Gastrocnemius medialis (tissue), 4 donors: ENCODE data around the gene TMEM123.

Source experiments
- CTCF ChIP-seq, 5 experiments: fragments of 450-650 bp in 3 of 5; fragments of 200-600 bp in 2 of 5; sonication (generic) in 2 of 5; IDR thresholded peaks in 4 of 5; conservative IDR thresholded peaks in 1 of 5; 1 replicate in 4 of 5; 2 replicates in 1 of 5; pipeline ENCODE4 v1.5.1; 2016 to 2019; ENCODE audit warnings: antibody characterized with exemption in 5 of 5, mild to moderate bottlenecking in 3 of 5, moderate library complexity in 3 of 5
- POLR2A ChIP-seq, 2 donors: fragments of 450-650 bp; IDR thresholded peaks; one replicate each; pipeline ENCODE4 v1.6.1; 2017; ENCODE audit warnings: antibody characterized with exemption in 2 of 2, mild to moderate bottlenecking in 2 of 2, moderate library complexity in 2 of 2

- TF ChIP-seq CTCF (IDR thresholded peaks at IDR 0.05 in 4 of 5, conservative IDR thresholded peaks at IDR 0.05 in 1 of 5): no peak
- no peak for TF ChIP-seq POLR2A (IDR thresholded peaks at IDR 0.05)
These were observed 33.4 kb downstream of the TMEM123 start for GRCh38 chr11:102419181-102419580.
